DND-41 (cell line): Measurements from ENCODE around the gene SDF2.

Experiments
- EZH2 ChIP-seq: IDR thresholded peaks from 3 replicates; pipeline ENCODE4 v1.6.1; 2012; ENCODE audit warnings: borderline replicate concordance, low read depth, mild to moderate bottlenecking, moderate library complexity, low read length, inconsistent platforms; ENCODE audit not compliant: severe bottlenecking
- TF ChIP-seq, protein P1 (sequence below): IDR thresholded peaks from 2 replicates; pipeline ENCODE4 v1.5.1; 2012; ENCODE audit warnings: borderline replicate concordance, low read length, moderate library complexity, mild to moderate bottlenecking; ENCODE audit not compliant: poor library complexity, severe bottlenecking; ENCODE audit errors: extremely low read depth

DNA sequence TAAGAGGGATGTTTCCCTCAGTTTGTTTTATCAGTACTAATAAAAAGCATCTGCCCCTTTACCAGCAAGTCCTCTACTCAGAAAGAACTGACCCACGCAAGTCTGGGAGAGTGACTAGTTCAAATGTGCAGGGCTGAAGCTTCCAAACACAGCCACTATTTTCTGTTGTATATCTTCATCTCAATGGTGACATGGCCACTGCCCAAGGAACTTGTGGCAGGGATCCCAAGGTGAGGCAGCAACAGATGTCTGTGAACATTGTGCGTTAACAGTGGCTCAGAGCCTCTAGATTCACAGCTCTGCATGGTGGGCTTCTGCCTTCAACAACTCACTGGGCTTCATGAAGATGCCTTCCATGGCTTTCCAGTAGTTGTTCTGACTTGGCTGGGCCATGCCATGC, 13.0 kb downstream of the SDF2 start:
- no peak for TF ChIP-seq EZH2
- TF ChIP-seq, protein P1, sequence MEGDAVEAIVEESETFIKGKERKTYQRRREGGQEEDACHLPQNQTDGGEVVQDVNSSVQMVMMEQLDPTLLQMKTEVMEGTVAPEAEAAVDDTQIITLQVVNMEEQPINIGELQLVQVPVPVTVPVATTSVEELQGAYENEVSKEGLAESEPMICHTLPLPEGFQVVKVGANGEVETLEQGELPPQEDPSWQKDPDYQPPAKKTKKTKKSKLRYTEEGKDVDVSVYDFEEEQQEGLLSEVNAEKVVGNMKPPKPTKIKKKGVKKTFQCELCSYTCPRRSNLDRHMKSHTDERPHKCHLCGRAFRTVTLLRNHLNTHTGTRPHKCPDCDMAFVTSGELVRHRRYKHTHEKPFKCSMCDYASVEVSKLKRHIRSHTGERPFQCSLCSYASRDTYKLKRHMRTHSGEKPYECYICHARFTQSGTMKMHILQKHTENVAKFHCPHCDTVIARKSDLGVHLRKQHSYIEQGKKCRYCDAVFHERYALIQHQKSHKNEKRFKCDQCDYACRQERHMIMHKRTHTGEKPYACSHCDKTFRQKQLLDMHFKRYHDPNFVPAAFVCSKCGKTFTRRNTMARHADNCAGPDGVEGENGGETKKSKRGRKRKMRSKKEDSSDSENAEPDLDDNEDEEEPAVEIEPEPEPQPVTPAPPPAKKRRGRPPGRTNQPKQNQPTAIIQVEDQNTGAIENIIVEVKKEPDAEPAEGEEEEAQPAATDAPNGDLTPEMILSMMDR = no peak
